Upper lobe of left lung (tissue), 6 donors: ENCODE measurements around the gene PSAP. TPM values are rescaled to one million over a fixed set of nuclear protein-coding genes. Genes with fewer than 3 reads are reported as not detected.

Source experiments
- ATAC-seq, 2 donors: fragments of 200-7000 bp; cut with Tn5 transposase; one replicate each; pipeline ENCODE4 v1.9.1; 2022; ENCODE audit warnings: mild to moderate bottlenecking in 2 of 2, moderate library complexity in 2 of 2; ENCODE audit not compliant: low FRiP score in 2 of 2
- DNase-seq, 2 donors: peaks; one replicate each; pipeline ENCODE4 v3.0.0-alpha.2; 2019 to 2020
- H3K27ac ChIP-seq, 4 donors: fragments of 200-600 bp; sonication (generic); one replicate each; pipeline ENCODE4 v1.5.1; 2016 to 2019
- H3K27me3 ChIP-seq, 4 donors: fragments of 200-600 bp; sonication (generic); one replicate each; pipeline ENCODE4 v1.5.1; 2017 to 2019
- H3K36me3 ChIP-seq, 4 donors: fragments of 200-600 bp; sonication (generic); one replicate each; pipeline ENCODE4 v1.5.1; 2016 to 2019
- H3K4me1 ChIP-seq, 4 donors: fragments of 200-600 bp; sonication (generic); one replicate each; pipeline ENCODE4 v1.5.1; 2018 to 2019
- H3K4me3 ChIP-seq, 4 donors: fragments of 200-600 bp; sonication (generic); one replicate each; pipeline ENCODE4 v1.5.1; 2017 to 2019; ENCODE audit warnings: mild to moderate bottlenecking in 2 of 4, moderate library complexity in 1 of 4
- H3K9me3 ChIP-seq, 4 donors: fragments of 200-600 bp; sonication (generic); one replicate each; pipeline ENCODE4 v1.5.1; 2018 to 2019
- CTCF ChIP-seq, 6 experiments: fragments of 450-650 bp in 4 of 6; fragments of 200-600 bp in 2 of 6; sonication (generic) in 2 of 6; IDR thresholded peaks; one replicate each; pipeline ENCODE4 v1.5.1; 2016 to 2019; ENCODE audit warnings: antibody characterized with exemption in 6 of 6
- EP300 ChIP-seq, 4 donors: sonication (generic); formaldehyde crosslinking; IDR thresholded peaks; one replicate each; pipeline ENCODE4 v1.5.1; 2017; ENCODE audit warnings: antibody characterized with exemption in 4 of 4, control low read depth in 2 of 4
- POLR2A ChIP-seq, 4 donors: fragments of 450-650 bp; IDR thresholded peaks; one replicate each; pipeline ENCODE4 v1.5.1; 2016 to 2017; ENCODE audit warnings: antibody characterized with exemption in 4 of 4, mild to moderate bottlenecking in 2 of 4
- POLR2AphosphoS5 ChIP-seq, 2 donors: sonication (generic); formaldehyde crosslinking; IDR thresholded peaks; one replicate each; pipeline ENCODE4 v1.5.1; 2017; ENCODE audit warnings: antibody characterized with exemption in 2 of 2
- WGBS, 2 donors: methylation state at CpG; one replicate each; pipeline ENCODE4 v1.1.5; 2017 to 2018; 5-methylcytosine and 5-hydroxymethylcytosine counted together
- total RNA-seq, 6 donors: library from RNA; depleted of rRNA in 4 of 6; stranded (reverse); fragments of >200 nt in 4 of 6; gene quantifications; one replicate each; pipeline versions ENCODE4 v1.1.0 to v1.2.1, GENCODE V29; 2016 to 2021
- donor health status: DM: no; HTN: no; CAD: no; lungs with moderate emphysema.
- donor health status: DM: no; HTN: yes; CAD: no; lungs with severe emphysema.

Gene PSAP
- total RNA-seq, 6 donors from 2014 or later = 776 to 2,056 (median 1,236) TPM

GRCh38 chr10:71834343-71834674, 16.7 kb downstream of the PSAP start:
- ATAC-seq (no peak), DNase-seq (no peak)
- Histone ChIP-seq H3K36me3 (peaks cover 19 to 44% (median 39%) of the 10 kb centered on the region in 4 donors), H3K27me3 (no peaks in the 10 kb centered on the region), H3K4me3 (no peak overlapping the region), H3K4me1 (peaks cover 35 to 51% (median 40%) of the 10 kb centered on the region in 4 donors), H3K27ac (no peak overlapping the region), H3K9me3 (no peaks in the 10 kb centered on the region)
- TF ChIP-seq POLR2AphosphoS5 (IDR thresholded peaks at IDR 0.05) (no peak), POLR2A (IDR thresholded peaks at IDR 0.05) (no peak), EP300 (IDR thresholded peaks at IDR 0.05) (no peak), CTCF (IDR thresholded peaks at IDR 0.05) (no peak)
- WGBS, 2 donors = 97 to 98% methylated on average over 14 of the region's 14 CpGs

GRCh38 chr10:71833451-71834342, 17.4 kb downstream of the PSAP start:
- no peaks in the 10 kb centered on the region for H3K9me3 ChIP-seq
- DNase-seq = no peak
- no peak overlapping the region for H3K4me3 ChIP-seq
- H3K27me3 ChIP-seq = no peaks in the 10 kb centered on the region
- no peak for ATAC-seq
- H3K4me1 ChIP-seq = peaks cover 29 to 45% (median 37%) of the 10 kb centered on the region in 4 donors
- 97 to 99% methylated on average over 7 to 8 of the region's 8 CpGs for WGBS, 2 donors
- H3K36me3 ChIP-seq = peaks cover 25 to 50% (median 44%) of the 10 kb centered on the region in 4 donors
- no peak for TF ChIP-seq EP300 (IDR thresholded peaks at IDR 0.05)
- no peak for TF ChIP-seq POLR2A (IDR thresholded peaks at IDR 0.05)
- no peak for TF ChIP-seq CTCF (IDR thresholded peaks at IDR 0.05)
- no peak for TF ChIP-seq POLR2AphosphoS5 (IDR thresholded peaks at IDR 0.05)
- peak overlapping the region in 1 of 4 donors; percentile 16 for H3K27ac ChIP-seq

- peaks cover 33 to 58% (median 51%) of the 10 kb centered on the region in 4 donors for H3K36me3 ChIP-seq
- no peak overlapping the region for H3K4me3 ChIP-seq
- H3K27ac ChIP-seq = no peak overlapping the region
- H3K27me3 ChIP-seq = no peaks in the 10 kb centered on the region
- no peaks in the 10 kb centered on the region for H3K9me3 ChIP-seq
- ATAC-seq (no peak), DNase-seq (no peak)
- H3K4me1 ChIP-seq = peaks cover 22 to 37% (median 30%) of the 10 kb centered on the region in 4 donors
- WGBS, 2 donors = 78 to 80% methylated on average over 5 of the region's 5 CpGs
- TF ChIP-seq POLR2AphosphoS5 (IDR thresholded peaks at IDR 0.05) (no peak), EP300 (IDR thresholded peaks at IDR 0.05) (no peak), CTCF (IDR thresholded peaks at IDR 0.05) (no peak), POLR2A (IDR thresholded peaks at IDR 0.05) (no peak)
These were observed 18.1 kb downstream of the PSAP start for GRCh38 chr10:71832967-71833366.

- H3K4me3 ChIP-seq = no peak overlapping the region
- no peak overlapping the region for H3K27ac ChIP-seq
- peaks cover 41 to 68% (median 62%) of the 10 kb centered on the region in 4 donors for H3K36me3 ChIP-seq
- ATAC-seq (no peak), DNase-seq (no peak)
- peaks cover 13 to 27% (median 20%) of the 10 kb centered on the region in 4 donors for H3K4me1 ChIP-seq
- H3K9me3 ChIP-seq = no peaks in the 10 kb centered on the region
- no peak for TF ChIP-seq CTCF (IDR thresholded peaks at IDR 0.05)
- 93 to 95% methylated on average over 16 to 19 of the region's 19 CpGs for WGBS, 2 donors
- H3K27me3 ChIP-seq = no peaks in the 10 kb centered on the region
These were observed 19.2 kb downstream of the PSAP start for GRCh38 chr10:71831646-71832552.
